H9 (cell line): ENCODE data around the gene DENND5B. TPM values are rescaled to one million over a fixed set of nuclear protein-coding genes. Genes with fewer than 3 reads are reported as not detected.

Experiments
- DNase-seq: peaks from one replicate; pipeline ENCODE4 v3.0.0-alpha.2; 2017
- H2AFZ ChIP-seq: one replicate; pipeline ENCODE4 v1.6.1; 2013; ENCODE audit warnings: mild to moderate bottlenecking, low read length, control low read depth, moderate library complexity
- H2AK5ac ChIP-seq: 2 replicates; pipeline ENCODE4 v1.6.1; 2013; ENCODE audit warnings: low read length, control low read depth, mixed read lengths; ENCODE audit not compliant: insufficient read length
- H2BK120ac ChIP-seq: one replicate; pipeline ENCODE4 v1.6.1; 2013; ENCODE audit warnings: low read depth, mild to moderate bottlenecking, low read length, control low read depth, inconsistent platforms; ENCODE audit not compliant: poor library complexity, severe bottlenecking
- H2BK12ac ChIP-seq: 2 replicates; pipeline ENCODE4 v1.6.1; 2013; ENCODE audit warnings: low read length, control low read depth, mixed read lengths, low read depth; ENCODE audit not compliant: insufficient read length
- H2BK15ac ChIP-seq: 2 replicates; pipeline ENCODE4 v1.6.1; 2013; ENCODE audit warnings: low read depth, low read length, control low read depth
- H2BK20ac ChIP-seq: one replicate; pipeline ENCODE4 v1.6.1; 2013; ENCODE audit warnings: low read depth, mild to moderate bottlenecking, low read length, control low read depth, inconsistent platforms; ENCODE audit not compliant: poor library complexity, severe bottlenecking
- H2BK5ac ChIP-seq: 2 replicates; pipeline ENCODE4 v1.6.1; 2013; ENCODE audit warnings: low read length, control low read depth, mixed read lengths; ENCODE audit not compliant: insufficient read length
- H3K14ac ChIP-seq: 2 replicates; pipeline ENCODE4 v1.6.1; 2013; ENCODE audit warnings: low read length, control low read depth; ENCODE audit not compliant: insufficient read depth
- H3K18ac ChIP-seq: 2 replicates; pipeline ENCODE4 v1.6.1; 2013; ENCODE audit warnings: low read depth, mild to moderate bottlenecking, mixed read lengths, low read length, control low read depth; ENCODE audit not compliant: insufficient read length
- H3K23ac ChIP-seq: 2 replicates; pipeline ENCODE4 v1.6.1; 2013; ENCODE audit warnings: low read length, control low read depth, mixed read lengths, low read depth; ENCODE audit not compliant: insufficient read length
- H3K23me2 ChIP-seq: 2 replicates; pipeline ENCODE4 v1.6.1; 2013; ENCODE audit warnings: low read depth, mild to moderate bottlenecking, mixed read lengths, low read length, control low read depth; ENCODE audit not compliant: insufficient read length, poor library complexity, severe bottlenecking
- H3K27ac ChIP-seq: 2 replicates; pipeline ENCODE4 v1.5.1; 2013; ENCODE audit warnings: low read length, control low read depth, mixed read lengths, low read depth; ENCODE audit not compliant: insufficient read length
- H3K27me3 ChIP-seq: 2 replicates; pipeline ENCODE4 v1.6.1; 2013; ENCODE audit warnings: low read length, control low read depth, inconsistent platforms; ENCODE audit not compliant: insufficient read depth
- H3K4ac ChIP-seq: 2 replicates; pipeline ENCODE4 v1.6.1; 2013; ENCODE audit warnings: low read depth, mild to moderate bottlenecking, control low read depth, inconsistent platforms, low read length, moderate library complexity
- H3K4me1 ChIP-seq: 2 replicates; pipeline ENCODE4 v1.6.1; 2013; ENCODE audit warnings: low read length, control low read depth, inconsistent platforms; ENCODE audit not compliant: insufficient read depth
- H3K4me2 ChIP-seq: 2 replicates; pipeline ENCODE4 v1.6.1; 2013; ENCODE audit warnings: low read length, control low read depth, mixed read lengths; ENCODE audit not compliant: insufficient read length, insufficient read depth
- H3K56ac ChIP-seq: 2 replicates; pipeline ENCODE4 v1.6.1; 2013; ENCODE audit warnings: low read depth, mild to moderate bottlenecking, mixed read lengths, low read length, control low read depth; ENCODE audit not compliant: insufficient read length
- H3K79me1 ChIP-seq: 2 replicates; pipeline ENCODE4 v1.6.1; 2013; ENCODE audit warnings: low read depth, mild to moderate bottlenecking, moderate library complexity, low read length, control low read depth, inconsistent platforms; ENCODE audit not compliant: insufficient read depth, poor library complexity, severe bottlenecking
- H3K79me2 ChIP-seq: 2 replicates; pipeline ENCODE4 v1.6.1; 2013; ENCODE audit warnings: low read length, control low read depth, inconsistent platforms; ENCODE audit not compliant: insufficient read depth
- H3K9ac ChIP-seq: 2 replicates; pipeline ENCODE4 v1.6.1; 2013; ENCODE audit warnings: low read length, control low read depth, mixed read lengths; ENCODE audit not compliant: insufficient read length; ENCODE audit errors: extremely low read depth
- H3K9me3 ChIP-seq: one replicate; pipeline ENCODE4 v1.6.1; 2013; ENCODE audit warnings: low read depth, low read length, inconsistent platforms; ENCODE audit not compliant: control insufficient read depth
- H3T11ph ChIP-seq: one replicate; pipeline ENCODE4 v1.6.1; 2013; ENCODE audit warnings: mild to moderate bottlenecking, low read length, control low read depth, inconsistent platforms
- H4K20me1 ChIP-seq: one replicate; pipeline ENCODE4 v1.6.1; 2013; ENCODE audit not compliant: control insufficient read depth, insufficient read length, insufficient read depth
- H4K5ac ChIP-seq: 2 replicates; pipeline ENCODE4 v1.6.1; 2013; ENCODE audit warnings: low read depth, mild to moderate bottlenecking, mixed read lengths, low read length, control low read depth; ENCODE audit not compliant: insufficient read length
- H4K8ac ChIP-seq: replicated peaks from 2 replicates; pipeline ENCODE4 v1.6.1; 2013; ENCODE audit warnings: low read length, control low read depth, mixed read lengths, low read depth; ENCODE audit not compliant: insufficient read length
- H4K91ac ChIP-seq: 2 replicates; pipeline ENCODE4 v1.6.1; 2013; ENCODE audit warnings: low read depth, mild to moderate bottlenecking, moderate library complexity, mixed read lengths, low read length, control low read depth; ENCODE audit not compliant: insufficient read length
- H3K27ac Mint-ChIP-seq, 3 experiments: 2 replicates in 2 of 3; 3 replicates in 1 of 3; pipeline ENCODE4 v1.8.0; 2020 to 2021; ENCODE audit warnings: mixed read lengths in 3 of 3, mild to moderate bottlenecking in 1 of 3, moderate library complexity in 1 of 3
- H3K27me3 Mint-ChIP-seq: 2 replicates; pipeline ENCODE4 v1.8.0; 2021; ENCODE audit warnings: low read depth, mild to moderate bottlenecking, moderate library complexity, mixed read lengths
- H3K36me3 Mint-ChIP-seq, 3 experiments: 2 replicates in 2 of 3; 3 replicates in 1 of 3; pipeline ENCODE4 v1.8.0; 2020 to 2021; ENCODE audit warnings: low read depth in 3 of 3, mixed read lengths in 3 of 3; ENCODE audit not compliant: insufficient read depth in 1 of 3
- H3K4me1 Mint-ChIP-seq, 2 experiments: 2 replicates each; pipeline ENCODE4 v1.8.0; 2020; ENCODE audit warnings: mixed read lengths in 2 of 2
- H3K4me3 Mint-ChIP-seq, 2 experiments: 2 replicates in 1 of 2; 3 replicates in 1 of 2; pipeline ENCODE4 v1.8.0; 2020 to 2021; ENCODE audit warnings: mild to moderate bottlenecking in 2 of 2, mixed read lengths in 2 of 2, moderate library complexity in 1 of 2
- H3K9me3 Mint-ChIP-seq, 2 experiments: 2 replicates in 1 of 2; 3 replicates in 1 of 2; pipeline ENCODE4 v1.8.0; 2020; ENCODE audit warnings: mild to moderate bottlenecking in 2 of 2, mixed read lengths in 2 of 2, moderate library complexity in 1 of 2
- CTCF ChIP-seq: fragments of 200-600 bp; sonication (generic); conservative IDR thresholded peaks from 3 replicates; pipeline ENCODE4 v1.8.0; 2021; ENCODE audit warnings: antibody characterized with exemption, mild to moderate bottlenecking
- WGBS: extraction: QIAGEN DNeasy Blood & Tissue Kit; methylation state at CpG from one replicate; pipeline ENCODE4 v1.1.7; 2013; ENCODE audit warnings: missing lambda C conversion rate, low lambda C conversion rate, mixed read lengths; ENCODE audit not compliant: insufficient read length; ENCODE audit errors: extremely low coverage; 5-methylcytosine and 5-hydroxymethylcytosine counted together
- total RNA-seq: library from RNA; stranded (reverse); gene quantifications from 2 replicates; pipeline ENCODE4 v1.2.1, GENCODE V29; 2021

The DENND5B gene
- total RNA-seq, 1 experiment from 2014 or later = 13.4 TPM

- no peak overlapping the region for H3K4ac ChIP-seq
- H3K27ac Mint-ChIP-seq = no peak overlapping the region
- no peaks in the 10 kb centered on the region for H3K79me1 ChIP-seq
- WGBS = no CpG with 5 or more reads among the region's 7 CpGs
- H4K20me1 ChIP-seq = no peaks in the 10 kb centered on the region
- no peak overlapping the region for H4K91ac ChIP-seq
- H3K14ac ChIP-seq = no peak overlapping the region
- no peaks in the 10 kb centered on the region for H3K79me2 ChIP-seq
- H4K8ac ChIP-seq = no peak overlapping the region
- H3K27me3 ChIP-seq = no peaks in the 10 kb centered on the region
- H3K4me1 Mint-ChIP-seq = peaks cover 0 to 9% of the 10 kb centered on the region in 2 experiments; a peak in 3 of 4 replicates
- H2AFZ ChIP-seq = no peak overlapping the region
- no peak overlapping the region for H2BK120ac ChIP-seq
- no peak overlapping the region for H3K56ac ChIP-seq
- H2BK20ac ChIP-seq = no peak overlapping the region
- H2BK15ac ChIP-seq = no peak overlapping the region
- H2BK5ac ChIP-seq = no peak overlapping the region
- H3K9me3 Mint-ChIP-seq = no peaks in the 10 kb centered on the region
- H3K4me3 Mint-ChIP-seq = no peak overlapping the region
- H3K23me2 ChIP-seq = no peaks in the 10 kb centered on the region
- no peak overlapping the region for H2AK5ac ChIP-seq
- no peaks in the 10 kb centered on the region for H3K9me3 ChIP-seq
- no peak overlapping the region for H3K27ac ChIP-seq
- H3T11ph ChIP-seq = no peak overlapping the region
- no peak overlapping the region for H3K4me2 ChIP-seq
- no peak overlapping the region for H3K18ac ChIP-seq
- no peak overlapping the region for H2BK12ac ChIP-seq
- no peak overlapping the region for H3K23ac ChIP-seq
- no peaks in the 10 kb centered on the region; a peak in 1 of 7 replicates for H3K36me3 Mint-ChIP-seq
- H3K9ac ChIP-seq = no peak overlapping the region
- no peak for DNase-seq
- H4K5ac ChIP-seq = no peak overlapping the region
- no peak for TF ChIP-seq CTCF
- no peaks in the 10 kb centered on the region for H3K4me1 ChIP-seq
- no peaks in the 10 kb centered on the region for H3K27me3 Mint-ChIP-seq
These were observed 35.5 kb upstream of the DENND5B start for GRCh38 chr12:31626270-31626995.
